WTC11 (cell line): ENCODE data around the gene ITPR3. TPM values are rescaled to one million over a fixed set of nuclear protein-coding genes. Genes with fewer than 3 reads are reported as not detected.

Experiments
- ATAC-seq: fragments of 200-7000 bp; cut with Tn5 transposase; 2 replicates; pipeline ENCODE4 v1.10.0; 2021; ENCODE audit warnings: mild to moderate bottlenecking, moderate library complexity
- CTCF ChIA-PET: fragments of 300-600 bp; sonication (Branson Sonifier 250); formaldehyde crosslinking; loops from one replicate; lab custom pipeline; 2021; ENCODE audit warnings: antibody characterized with exemption; lab: Charles Lee
- POLR2A ChIA-PET: fragments of 350-600 bp; sonication (Branson Sonifier 250); formaldehyde crosslinking; loops from one replicate; lab custom pipeline; 2021; ENCODE audit warnings: antibody characterized with exemption; lab: Charles Lee
- DNase-seq: peaks from one replicate; pipeline ENCODE4 v3.0.0; 2021; ENCODE audit warnings: low spot score
- H3K27ac Mint-ChIP-seq: 2 replicates; pipeline ENCODE4 v1.8.0; 2021; ENCODE audit warnings: mixed read lengths
- H3K27me3 Mint-ChIP-seq: 2 replicates; pipeline ENCODE4 v1.8.0; 2021; ENCODE audit warnings: low read depth, mild to moderate bottlenecking, moderate library complexity, mixed read lengths
- H3K36me3 Mint-ChIP-seq: 2 replicates; pipeline ENCODE4 v1.8.0; 2021; ENCODE audit warnings: mixed read lengths
- H3K4me1 Mint-ChIP-seq: 2 replicates; pipeline ENCODE4 v1.8.0; 2022; ENCODE audit warnings: mixed read lengths
- H3K4me3 Mint-ChIP-seq: 2 replicates; pipeline ENCODE4 v1.8.0; 2021; ENCODE audit warnings: mild to moderate bottlenecking, moderate library complexity, mixed read lengths
- H3K9me3 Mint-ChIP-seq: 2 replicates; pipeline ENCODE4 v1.8.0; 2021; ENCODE audit warnings: mixed read lengths
- ATF1 ChIP-seq: sonication (generic); formaldehyde crosslinking; IDR thresholded peaks from 2 replicates; pipeline ENCODE4 v1.8.1; 2023; ENCODE audit warnings: mild to moderate bottlenecking, moderate library complexity, missing genetic modification reagents
- CBFB ChIP-seq: sonication (generic); formaldehyde crosslinking; IDR thresholded peaks from 2 replicates; pipeline ENCODE4 v1.8.1; 2022; ENCODE audit warnings: mild to moderate bottlenecking, low read depth, missing genetic modification reagents
- CREB1 ChIP-seq: sonication (generic); formaldehyde crosslinking; IDR thresholded peaks from 2 replicates; pipeline ENCODE4 v1.8.0; 2023; ENCODE audit warnings: mild to moderate bottlenecking, missing genetic modification reagents
- EMX1 ChIP-seq: fragments of 250-450 bp; sonication (Bioruptor Pico); IDR thresholded peaks from 2 replicates; pipeline ENCODE4 v1.8.0; 2021; ENCODE audit warnings: mild to moderate bottlenecking
- ESRRA ChIP-seq: sonication (generic); formaldehyde crosslinking; IDR thresholded peaks from 2 replicates; pipeline ENCODE4 v1.8.1; 2022; ENCODE audit warnings: mild to moderate bottlenecking, missing genetic modification reagents, borderline replicate concordance
- ETV6 ChIP-seq: sonication (generic); formaldehyde crosslinking; IDR thresholded peaks from 2 replicates; pipeline ENCODE4 v1.8.1; 2022; ENCODE audit warnings: mild to moderate bottlenecking, missing genetic modification reagents
- FOXK1 ChIP-seq: sonication (generic); formaldehyde crosslinking; IDR thresholded peaks from 2 replicates; pipeline ENCODE4 v1.8.0; 2022; ENCODE audit warnings: mild to moderate bottlenecking, moderate library complexity, missing genetic modification reagents
- GABPB1 ChIP-seq: sonication (generic); formaldehyde crosslinking; IDR thresholded peaks from 2 replicates; pipeline ENCODE4 v1.8.1; 2023; ENCODE audit warnings: mild to moderate bottlenecking, missing genetic modification reagents
- HMGXB4 ChIP-seq: sonication (generic); formaldehyde crosslinking; IDR thresholded peaks from 2 replicates; pipeline ENCODE4 v1.8.1; 2023; ENCODE audit warnings: mild to moderate bottlenecking, moderate library complexity, missing genetic modification reagents
- JUN ChIP-seq: sonication (generic); formaldehyde crosslinking; IDR thresholded peaks from 2 replicates; pipeline ENCODE4 v1.8.0; 2023; ENCODE audit warnings: mild to moderate bottlenecking, missing genetic modification reagents
- NFATC4 ChIP-seq: fragments of 250-450 bp; sonication (Bioruptor Pico); IDR thresholded peaks from 2 replicates; pipeline ENCODE4 v1.9.0; 2021; ENCODE audit warnings: mild to moderate bottlenecking
- NFYB ChIP-seq: sonication (generic); formaldehyde crosslinking; conservative IDR thresholded peaks from 2 replicates; pipeline ENCODE4 v1.8.0; 2022; ENCODE audit warnings: low read depth, missing genetic modification reagents
- NR1H2 ChIP-seq: sonication (generic); formaldehyde crosslinking; IDR thresholded peaks from 2 replicates; pipeline ENCODE4 v1.9.0; 2021; ENCODE audit warnings: mild to moderate bottlenecking, moderate library complexity, missing genetic modification reagents
- NR2C2 ChIP-seq: sonication (generic); formaldehyde crosslinking; IDR thresholded peaks from 2 replicates; pipeline ENCODE4 v1.8.0; 2022; ENCODE audit warnings: mild to moderate bottlenecking, missing genetic modification reagents
- OVOL2 ChIP-seq: fragments of 250-450 bp; sonication (Bioruptor Pico); IDR thresholded peaks from 2 replicates; pipeline ENCODE4 v1.9.0; 2021; ENCODE audit warnings: mild to moderate bottlenecking, borderline replicate concordance
- PRRX2 ChIP-seq: fragments of 250-450 bp; sonication (Bioruptor Pico); IDR thresholded peaks from 2 replicates; pipeline ENCODE4 v1.8.0; 2021; ENCODE audit warnings: mild to moderate bottlenecking
- RELA ChIP-seq: sonication (generic); formaldehyde crosslinking; IDR thresholded peaks from 2 replicates; pipeline ENCODE4 v1.8.1; 2022; ENCODE audit warnings: missing genetic modification reagents, mild to moderate bottlenecking, borderline replicate concordance
- ZBTB21 ChIP-seq: sonication (generic); formaldehyde crosslinking; IDR thresholded peaks from 2 replicates; pipeline ENCODE4 v1.8.1; 2023; ENCODE audit warnings: mild to moderate bottlenecking, missing genetic modification reagents, borderline replicate concordance
- ZMAT4 ChIP-seq: fragments of 250-450 bp; sonication (Bioruptor Pico); IDR thresholded peaks from 2 replicates; pipeline ENCODE4 v1.9.0; 2021; ENCODE audit warnings: mild to moderate bottlenecking
- ZNF232 ChIP-seq: sonication (generic); formaldehyde crosslinking; IDR thresholded peaks from 2 replicates; pipeline ENCODE4 v1.8.0; 2022; ENCODE audit warnings: mild to moderate bottlenecking, missing genetic modification reagents
- ZNF671 ChIP-seq: fragments of 250-450 bp; sonication (Bioruptor Pico); IDR thresholded peaks from 2 replicates; pipeline ENCODE4 v1.8.0; 2021; ENCODE audit warnings: mild to moderate bottlenecking
- total RNA-seq: library from RNA; stranded (reverse); gene quantifications from 3 replicates; pipeline ENCODE4 v1.2.3, GENCODE V29; 2021
- TF ChIP-seq, protein P1 (sequence below): sonication (generic); formaldehyde crosslinking; IDR thresholded peaks from 2 replicates; pipeline ENCODE4 v1.8.1; 2022; ENCODE audit warnings: mild to moderate bottlenecking, missing genetic modification reagents, moderate library complexity, borderline replicate concordance
- TF ChIP-seq, protein P2 (sequence below): sonication (generic); formaldehyde crosslinking; IDR thresholded peaks from 2 replicates; pipeline ENCODE4 v1.8.1; 2022; ENCODE audit warnings: mild to moderate bottlenecking, moderate library complexity, missing genetic modification reagents
- TF ChIP-seq, protein P3 (sequence below): sonication (generic); formaldehyde crosslinking; IDR thresholded peaks from 2 replicates; pipeline ENCODE4 v1.8.1; 2023; ENCODE audit warnings: mild to moderate bottlenecking, missing genetic modification reagents, moderate library complexity

ITPR3 gene
- total RNA-seq, 1 experiment from 2014 or later: 47.3 TPM

GRCh38 chr6:33586108-33586640 is 34.9 kb upstream of the ITPR3 start:
- TF ChIP-seq NR1H2 (CRISPR knock-in tag): no peak
- TF ChIP-seq NR2C2: no peak
- TF ChIP-seq HMGXB4 (CRISPR knock-in tag): 0 out of 2 replicates have a peak, but pooled peaks have one; percentile 17
- TF ChIP-seq ETV6 (CRISPR knock-in tag): no peak
- no peak for TF ChIP-seq NFATC4 (CRISPR knock-in tag)
- TF ChIP-seq EMX1 (CRISPR knock-in tag): no peak
- no peak for TF ChIP-seq ESRRA (CRISPR knock-in tag)
- TF ChIP-seq, all 79 proteins: peak for 1
- DNase-seq: no peak
- Mint-ChIP-seq H3K4me1 (peaks cover 19% of the 10 kb centered on the region), H3K9me3 (no peaks in the 10 kb centered on the region), H3K27me3 (no peaks in the 10 kb centered on the region), H3K4me3 (no peak overlapping the region), H3K36me3 (no peaks in the 10 kb centered on the region), H3K27ac (no peak overlapping the region)
- ChIA-PET POLR2A (no interaction called here), CTCF (interaction anchor here (0.6 to 4.8 kb wide), 16 partner anchors 13 to 176 kb away, joined by 3 to 29 read pairs (median 4); partner anchors contain the start of gene UQCC2)
- no peak for ATAC-seq

- DNase-seq: no peak
- POLR2A ChIA-PET: no interaction called here
- CTCF ChIA-PET: interaction anchor here (0.6 to 4.8 kb wide), 10 partner anchors 21 to 242 kb away, joined by 3 to 29 read pairs (median 4); partner anchors contain the start of gene UQCC2
- Mint-ChIP-seq H3K4me3 (no peak overlapping the region), H3K27me3 (no peaks in the 10 kb centered on the region; the same call in 1 of the 2 replicates), H3K9me3 (peaks cover 5% of the 10 kb centered on the region; the same call in 1 of the 2 replicates), H3K36me3 (no peaks in the 10 kb centered on the region), H3K27ac (no peak overlapping the region), H3K4me1 (peaks cover 30% of the 10 kb centered on the region)
- no peak for ATAC-seq
- TF ChIP-seq, protein P1, sequence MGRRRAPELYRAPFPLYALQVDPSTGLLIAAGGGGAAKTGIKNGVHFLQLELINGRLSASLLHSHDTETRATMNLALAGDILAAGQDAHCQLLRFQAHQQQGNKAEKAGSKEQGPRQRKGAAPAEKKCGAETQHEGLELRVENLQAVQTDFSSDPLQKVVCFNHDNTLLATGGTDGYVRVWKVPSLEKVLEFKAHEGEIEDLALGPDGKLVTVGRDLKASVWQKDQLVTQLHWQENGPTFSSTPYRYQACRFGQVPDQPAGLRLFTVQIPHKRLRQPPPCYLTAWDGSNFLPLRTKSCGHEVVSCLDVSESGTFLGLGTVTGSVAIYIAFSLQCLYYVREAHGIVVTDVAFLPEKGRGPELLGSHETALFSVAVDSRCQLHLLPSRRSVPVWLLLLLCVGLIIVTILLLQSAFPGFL (CRISPR knock-in tag): no peak
- TF ChIP-seq ZNF671 (CRISPR knock-in tag) (no peak), ZBTB21 (CRISPR knock-in tag) (no peak), FOXK1 (no peak), CBFB (CRISPR knock-in tag) (no peak), ATF1 (no peak), ZNF232 (CRISPR knock-in tag) (no peak), EMX1 (CRISPR knock-in tag) (no peak), RELA (CRISPR knock-in tag) (no peak), PRRX2 (CRISPR knock-in tag) (no peak), NFYB (CRISPR knock-in tag) (no peak), OVOL2 (CRISPR knock-in tag) (no peak), ZMAT4 (CRISPR knock-in tag) (no peak), GABPB1 (CRISPR knock-in tag) (no peak), CREB1 (no peak), JUN (CRISPR knock-in tag) (no peak)
- TF ChIP-seq, protein P2, sequence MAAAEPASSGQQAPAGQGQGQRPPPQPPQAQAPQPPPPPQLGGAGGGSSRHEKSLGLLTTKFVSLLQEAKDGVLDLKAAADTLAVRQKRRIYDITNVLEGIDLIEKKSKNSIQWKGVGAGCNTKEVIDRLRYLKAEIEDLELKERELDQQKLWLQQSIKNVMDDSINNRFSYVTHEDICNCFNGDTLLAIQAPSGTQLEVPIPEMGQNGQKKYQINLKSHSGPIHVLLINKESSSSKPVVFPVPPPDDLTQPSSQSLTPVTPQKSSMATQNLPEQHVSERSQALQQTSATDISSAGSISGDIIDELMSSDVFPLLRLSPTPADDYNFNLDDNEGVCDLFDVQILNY (CRISPR knock-in tag): no peak
- TF ChIP-seq, protein P3, sequence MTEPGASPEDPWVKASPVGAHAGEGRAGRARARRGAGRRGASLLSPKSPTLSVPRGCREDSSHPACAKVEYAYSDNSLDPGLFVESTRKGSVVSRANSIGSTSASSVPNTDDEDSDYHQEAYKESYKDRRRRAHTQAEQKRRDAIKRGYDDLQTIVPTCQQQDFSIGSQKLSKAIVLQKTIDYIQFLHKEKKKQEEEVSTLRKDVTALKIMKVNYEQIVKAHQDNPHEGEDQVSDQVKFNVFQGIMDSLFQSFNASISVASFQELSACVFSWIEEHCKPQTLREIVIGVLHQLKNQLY (CRISPR knock-in tag): no peak
Observed at GRCh38 chr6:33587529-33587928, 33.6 kb upstream of the ITPR3 start.
